HG03159 (cell line): ENCODE results near the gene GPBAR1.
A peak's percentile ranks its signal among the peaks of the same experiment; 100 is the strongest.
"Not testable (repeated sequence)": the region's sequence is repeated elsewhere in the genome, so short reads cannot be mapped to it uniquely, and the experiment has no call there.

Source experiments
- ATAC-seq: cut with Tn5 transposase; IDR thresholded peaks from one replicate; pipeline ENCODE4 v1.9.1; 2021; ENCODE audit warnings: mild to moderate bottlenecking, moderate library complexity; ENCODE audit not compliant: unreplicated experiment

The GPBAR1 gene

GRCh38 chr2:218266316-218266979 is 5.6 kb downstream of the GPBAR1 start:
- no peak for ATAC-seq

- ATAC-seq, result no peak
Measured at GRCh38 chr2:218267259-218267658, 6.4 kb downstream of the GPBAR1 start.

DNA sequence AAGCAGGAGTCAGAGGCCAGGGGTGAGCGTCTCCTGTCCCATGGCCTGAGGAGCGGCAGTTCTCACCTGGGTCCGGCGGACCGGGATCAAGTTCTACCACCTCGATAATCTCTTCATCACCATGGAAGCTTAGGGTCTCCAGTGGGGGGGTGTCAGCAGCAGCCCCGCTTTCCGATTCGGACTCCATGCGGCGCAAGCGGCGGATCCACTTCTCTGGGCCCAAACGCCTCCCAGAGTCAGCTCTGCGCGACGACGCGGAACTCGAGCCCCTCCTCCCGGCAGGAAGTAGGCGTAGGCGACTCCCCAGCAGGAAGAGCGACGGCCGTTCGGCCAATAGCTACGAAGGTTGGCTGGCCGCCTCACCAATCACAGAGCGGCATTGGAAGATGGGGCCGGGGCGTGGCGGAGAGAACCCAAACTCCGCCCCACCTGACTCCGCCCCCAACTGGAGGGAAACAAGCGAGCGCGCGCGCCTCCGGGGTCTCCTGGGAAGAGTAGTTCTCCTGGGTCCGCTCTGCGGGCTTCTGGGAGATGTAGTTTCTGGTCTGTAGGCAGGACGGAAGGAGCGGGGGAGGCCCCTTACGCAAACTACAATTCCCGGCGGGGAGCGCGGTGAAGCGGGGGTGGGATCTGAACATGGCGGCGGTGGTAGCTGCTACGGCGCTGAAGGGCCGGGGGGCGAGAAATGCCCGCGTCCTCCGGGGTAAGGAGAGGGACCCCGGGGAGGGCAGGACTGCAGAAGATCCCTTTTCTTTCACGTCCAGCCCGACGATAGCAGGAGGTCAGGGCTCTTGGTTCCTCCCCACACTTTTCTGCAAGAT is 9.3 kb downstream of the GPBAR1 start, which contains the start of the genes AAMP and PNKD:
Gene AAMP, minus strand, starts transcription at position 238 of the 821 bp plus-strand sequence. Its CDS starts 51 bp downstream, at position 187.
Gene PNKD, plus strand, starts transcription at position 620 of the 821 bp plus-strand sequence. Its CDS starts 17 bp downstream, at position 637.
- ATAC-seq, result peak; percentile 88

GRCh38 chr2:218270721-218271486 is 10.1 kb downstream of the GPBAR1 start:
- ATAC-seq, result no peak

DNA sequence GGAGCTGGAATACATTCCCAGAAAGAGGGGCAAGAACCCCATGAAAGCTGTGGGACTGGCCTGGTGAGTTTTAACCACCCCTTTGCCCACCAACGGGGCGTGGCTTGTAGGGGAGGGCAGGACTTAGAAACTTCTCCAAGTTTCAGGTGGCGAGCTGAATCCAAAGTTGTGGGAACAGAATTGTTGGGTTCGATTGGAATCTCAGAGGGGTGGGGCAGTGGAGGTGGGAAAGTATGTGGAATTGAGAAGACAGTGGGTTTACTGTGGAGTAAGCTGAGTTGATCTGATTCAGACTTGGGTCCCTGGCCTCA is 10.6 kb downstream of the GPBAR1 start:
- no peak for ATAC-seq

GRCh38 chr2:218271865-218272530 is 11.2 kb downstream of the GPBAR1 start:
- no peak for ATAC-seq

GRCh38 chr2:218272531-218273212 is 11.9 kb downstream of the GPBAR1 start:
- peak; percentile 32 for ATAC-seq

- ATAC-seq, result not testable (repeated sequence)
Measured at GRCh38 chr2:218273214-218273907, 12.5 kb downstream of the GPBAR1 start.

- no peak for ATAC-seq
Measured at GRCh38 chr2:218273908-218274249, 13.1 kb downstream of the GPBAR1 start.

GRCh38 chr2:218274586-218274985 is 13.8 kb downstream of the GPBAR1 start:
- ATAC-seq, result no peak

DNA sequence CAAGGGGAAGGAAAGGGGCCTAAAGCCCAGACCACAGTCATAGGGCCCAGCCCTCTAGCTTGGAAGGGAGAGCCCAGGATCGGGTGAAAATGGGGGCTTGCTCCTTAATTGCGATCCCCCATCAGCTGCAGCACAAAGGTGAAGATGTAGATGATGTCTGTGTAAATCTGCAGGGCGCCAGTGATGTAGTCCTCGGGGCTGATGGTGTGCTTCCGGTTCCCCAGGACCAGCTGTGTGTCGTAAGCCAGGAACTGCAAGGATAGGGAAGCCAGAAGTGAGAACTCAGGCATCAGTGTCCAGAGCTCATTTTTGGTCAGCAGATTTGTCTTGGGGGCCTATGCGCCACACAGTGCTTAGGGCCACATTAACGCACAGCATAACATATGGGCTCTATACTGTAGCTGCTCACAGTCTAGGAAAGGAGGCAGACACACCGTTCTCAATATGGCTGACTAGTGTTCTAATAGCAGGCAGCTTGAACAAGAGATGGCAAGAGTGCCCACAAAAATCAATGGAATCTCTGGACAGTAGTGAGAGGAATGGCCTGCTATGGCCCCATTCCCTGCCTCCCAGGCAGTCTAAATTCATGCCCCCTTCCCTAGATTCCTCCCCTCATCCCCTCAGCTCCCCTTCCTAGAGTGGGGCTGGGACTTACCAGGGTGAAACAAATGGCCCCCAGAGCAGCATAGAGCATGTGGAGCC is 14.7 kb downstream of the GPBAR1 start:
- ATAC-seq, result no peak

DNA sequence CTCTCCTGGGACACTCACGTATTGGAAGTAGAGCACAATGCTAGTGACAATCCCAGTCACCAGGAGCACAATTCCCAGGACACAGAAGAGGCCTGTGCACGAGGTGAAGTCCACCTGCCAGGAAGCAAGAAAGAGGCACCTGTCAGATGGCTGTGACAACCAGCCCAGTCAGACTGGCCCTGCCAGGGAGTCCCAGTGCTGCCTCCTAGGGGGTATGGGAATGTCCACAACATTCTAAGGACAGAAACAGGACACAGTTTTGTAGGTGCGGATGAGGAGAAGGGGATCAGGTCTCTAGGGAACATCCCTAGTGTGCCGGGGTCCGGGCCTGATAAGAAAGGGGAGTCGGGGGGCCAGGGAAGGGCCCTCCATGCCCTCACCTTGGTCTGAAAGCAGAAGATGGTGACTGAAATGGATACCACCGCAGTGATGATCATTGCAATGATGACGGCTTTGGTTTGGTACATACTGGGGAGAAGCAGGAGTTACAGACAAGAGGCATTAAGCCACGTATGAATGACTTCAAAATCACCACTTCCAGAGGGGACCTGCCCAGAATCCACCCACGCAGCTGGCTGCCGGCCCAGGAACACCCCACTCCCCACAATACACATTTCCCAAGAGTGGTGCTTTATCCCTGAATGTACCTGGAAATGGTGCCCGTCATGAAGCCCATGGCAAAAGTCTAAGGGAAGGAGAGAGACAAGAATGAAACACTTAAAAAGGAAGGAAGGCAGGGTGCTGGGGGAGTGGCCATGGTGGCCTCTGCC is 16.4 kb downstream of the GPBAR1 start:
- no peak for ATAC-seq

- no peak for ATAC-seq
Measured at GRCh38 chr2:218277921-218278320, 17.1 kb downstream of the GPBAR1 start.

- ATAC-seq, result no peak
Measured at GRCh38 chr2:218278531-218279360, 17.9 kb downstream of the GPBAR1 start.

- ATAC-seq, result no peak
Measured at GRCh38 chr2:218280260-218280870, 19.6 kb downstream of the GPBAR1 start.

GRCh38 chr2:218281449-218281848 is 20.6 kb downstream of the GPBAR1 start:
- ATAC-seq, result no peak
